HG03066 (cell line): ENCODE measurements around the gene ACBD7.

ENCODE experiments used
- ATAC-seq: cut with Tn5 transposase; IDR thresholded peaks from one replicate; pipeline ENCODE4 v1.9.1; 2021; ENCODE audit warnings: low read depth; ENCODE audit not compliant: unreplicated experiment

Gene ACBD7

GRCh38 chr10:15027741-15028140 is 60.8 kb downstream of the ACBD7 start:
- ATAC-seq: no peak
